ENCODE data around the gene HSD17B7.
A peak's percentile ranks its signal among the peaks of the same experiment; 100 is the strongest.
"Not testable (repeated sequence)": the region's sequence is repeated elsewhere in the genome, so short reads cannot be mapped to it uniquely, and the experiment has no call there.

The HSD17B7 gene, protein sequence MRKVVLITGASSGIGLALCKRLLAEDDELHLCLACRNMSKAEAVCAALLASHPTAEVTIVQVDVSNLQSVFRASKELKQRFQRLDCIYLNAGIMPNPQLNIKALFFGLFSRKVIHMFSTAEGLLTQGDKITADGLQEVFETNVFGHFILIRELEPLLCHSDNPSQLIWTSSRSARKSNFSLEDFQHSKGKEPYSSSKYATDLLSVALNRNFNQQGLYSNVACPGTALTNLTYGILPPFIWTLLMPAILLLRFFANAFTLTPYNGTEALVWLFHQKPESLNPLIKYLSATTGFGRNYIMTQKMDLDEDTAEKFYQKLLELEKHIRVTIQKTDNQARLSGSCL

DNA sequence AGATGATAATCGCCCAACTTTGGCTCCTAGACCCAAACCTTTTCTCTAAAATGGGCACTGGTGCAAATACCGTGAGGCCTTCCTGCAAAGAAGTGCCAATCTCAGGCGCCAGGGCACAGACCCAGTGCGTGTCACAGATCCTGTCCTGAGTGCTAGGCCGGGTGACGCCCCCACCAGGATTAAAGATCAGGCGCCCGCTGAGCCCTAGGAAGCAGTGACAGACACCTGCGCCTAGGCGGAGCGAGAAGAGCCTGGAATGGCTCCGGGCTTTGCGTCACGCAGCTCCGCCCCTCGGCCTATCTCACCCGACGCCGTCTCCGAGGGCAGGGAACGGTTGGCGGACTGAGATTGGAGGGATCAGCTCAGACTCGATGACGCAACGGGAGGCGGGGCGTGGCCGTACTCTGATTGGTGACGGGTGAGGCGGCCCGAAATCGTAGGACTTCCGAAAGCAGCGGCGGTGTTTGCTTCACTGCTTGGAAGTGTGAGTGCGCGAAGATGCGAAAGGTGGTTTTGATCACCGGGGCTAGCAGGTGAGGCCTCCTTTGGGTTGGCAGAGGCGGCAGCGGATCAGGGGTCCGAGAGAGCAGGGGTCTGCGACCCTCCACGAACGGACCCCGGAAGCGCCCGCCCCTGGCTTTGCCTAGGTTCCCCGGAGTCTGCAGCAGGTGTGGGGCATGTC is at the start of gene HSD17B7:
Gene HSD17B7, plus strand, starts transcription at position 400 of the 682 bp plus-strand sequence. Its CDS starts 99 bp downstream, at position 499.
- DNase-seq = peak; percentile 33 to 61

DNA sequence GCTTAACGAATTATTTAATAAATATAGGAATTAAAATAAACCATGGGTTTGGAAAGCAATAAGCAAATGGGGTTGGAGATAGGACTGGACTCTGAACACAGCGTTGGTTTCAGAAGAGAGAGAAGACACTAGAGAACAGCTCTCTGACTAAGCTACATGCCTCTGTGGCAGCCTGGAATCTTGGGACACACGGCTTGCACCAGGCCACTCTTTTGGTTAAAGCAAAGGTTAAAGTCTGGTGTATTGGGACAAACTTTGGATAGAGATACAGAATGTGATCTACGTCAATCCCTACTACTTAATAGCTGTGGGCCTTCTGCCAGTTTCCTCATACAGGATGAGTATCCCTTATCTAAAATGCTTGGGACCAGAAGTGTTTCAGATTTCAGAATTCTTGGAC is 49.7 kb upstream of the HSD17B7 start:
- no peak for DNase-seq

DNA sequence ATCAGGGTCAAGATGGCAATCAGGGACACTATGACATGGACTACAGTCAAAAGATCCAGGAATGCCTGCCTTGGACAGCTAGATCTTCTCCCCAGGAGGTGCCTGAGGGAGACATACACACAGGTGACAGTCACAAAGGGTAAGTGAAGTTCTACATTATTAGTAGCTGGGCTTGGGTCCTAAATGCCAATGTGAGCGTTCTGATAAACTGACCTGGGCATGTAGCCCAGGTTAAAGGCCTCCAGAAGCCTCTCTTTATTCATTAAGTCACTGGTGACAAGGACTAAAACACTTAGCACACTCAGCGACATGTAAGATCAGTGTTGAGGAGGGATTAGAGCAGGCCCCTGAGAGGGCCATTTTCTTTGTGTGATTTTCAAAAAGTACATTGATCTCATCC is 48.9 kb upstream of the HSD17B7 start:
- no peak for DNase-seq

DNA sequence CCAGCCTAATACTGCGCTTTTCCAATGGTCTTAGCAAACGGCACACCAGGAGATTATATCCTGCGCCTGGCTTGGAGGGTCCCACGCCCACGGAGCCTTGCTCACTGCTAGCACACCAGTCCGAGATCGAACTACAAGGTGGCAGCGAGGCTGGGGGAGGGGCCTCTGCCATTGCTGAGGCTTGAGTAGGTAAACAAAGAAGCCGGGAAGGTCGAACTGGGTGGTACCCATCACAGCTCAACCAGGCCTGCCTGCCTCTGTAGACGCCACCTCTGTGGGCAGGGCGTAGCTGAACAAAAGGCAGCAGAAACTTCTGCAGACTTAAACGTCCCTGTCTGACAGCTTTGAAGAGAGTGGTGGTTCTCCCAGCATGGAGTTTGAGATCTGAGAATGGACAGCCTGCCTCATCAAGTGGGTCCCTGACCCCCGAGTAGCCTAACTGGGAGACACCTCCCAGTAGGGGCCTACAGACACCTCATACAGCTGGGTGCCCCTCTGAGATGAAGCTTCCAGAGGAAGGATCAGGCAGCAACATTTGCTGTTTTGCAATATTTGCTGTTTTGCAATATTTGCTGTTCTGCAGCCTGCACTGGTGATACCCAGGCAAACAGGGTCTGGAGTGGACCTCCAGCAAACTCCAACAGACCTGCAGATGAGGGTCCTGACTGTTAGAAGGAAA is 44.1 kb upstream of the HSD17B7 start:
- not testable (repeated sequence) for DNase-seq

DNA sequence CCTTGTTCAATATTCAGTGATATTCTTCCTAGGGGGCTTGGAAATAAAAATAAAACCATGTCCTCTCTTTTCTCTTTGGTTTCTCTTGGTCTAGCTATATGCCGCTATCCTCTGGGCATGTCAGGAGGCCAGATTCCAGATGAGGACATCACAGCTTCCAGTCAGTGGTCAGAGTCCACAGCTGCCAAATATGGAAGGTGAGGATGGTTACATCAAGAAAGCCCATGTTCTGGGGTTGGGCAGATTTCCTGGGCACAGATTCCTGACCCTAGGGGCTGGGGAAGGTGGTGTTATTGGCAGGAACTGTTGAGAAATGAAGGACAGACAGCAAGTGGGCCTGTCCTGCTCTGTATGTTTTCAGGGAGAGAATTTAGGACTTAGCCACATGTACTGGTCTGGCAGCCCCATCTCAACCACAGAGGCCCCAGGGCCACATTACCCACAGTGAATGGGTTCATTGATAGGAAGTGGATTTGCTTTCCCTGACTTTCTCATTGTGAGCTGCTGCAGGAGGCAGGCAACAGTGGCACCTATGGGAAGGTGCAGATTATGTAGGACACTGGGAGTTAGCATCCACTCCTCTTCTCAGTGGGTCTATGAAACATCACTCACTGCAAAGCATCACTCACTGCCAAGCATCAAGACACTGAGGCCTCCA is 37.4 kb upstream of the HSD17B7 start:
- no peak for DNase-seq

DNA sequence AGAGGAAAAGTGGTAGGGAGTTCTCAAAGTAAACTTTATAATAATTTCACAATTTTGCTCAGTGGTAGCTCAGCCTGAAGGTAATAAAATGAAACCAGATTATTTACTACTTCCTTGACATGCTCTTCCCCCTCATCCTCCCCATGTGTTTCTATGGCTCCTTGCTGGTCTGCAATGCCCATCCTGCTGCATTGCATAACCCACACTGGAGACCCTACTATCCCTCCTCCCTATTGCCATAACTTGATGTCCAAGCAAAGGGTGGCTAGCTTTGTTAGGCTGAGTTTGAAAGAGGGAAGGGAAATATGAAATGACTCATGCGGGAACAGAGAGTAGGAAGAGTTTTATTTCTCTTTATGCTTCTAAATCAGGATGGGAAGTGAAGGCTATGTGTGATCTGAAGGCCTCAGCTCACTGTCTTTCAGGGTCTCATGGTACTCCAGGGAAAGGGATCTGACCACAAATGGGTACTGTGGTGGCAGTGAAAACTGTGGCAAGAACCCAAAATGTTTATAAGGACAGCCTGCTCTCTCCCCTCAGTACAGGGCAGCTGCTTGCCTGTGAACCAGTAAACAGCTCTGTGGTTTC is 36.4 kb upstream of the HSD17B7 start:
- no peak for DNase-seq

DNA sequence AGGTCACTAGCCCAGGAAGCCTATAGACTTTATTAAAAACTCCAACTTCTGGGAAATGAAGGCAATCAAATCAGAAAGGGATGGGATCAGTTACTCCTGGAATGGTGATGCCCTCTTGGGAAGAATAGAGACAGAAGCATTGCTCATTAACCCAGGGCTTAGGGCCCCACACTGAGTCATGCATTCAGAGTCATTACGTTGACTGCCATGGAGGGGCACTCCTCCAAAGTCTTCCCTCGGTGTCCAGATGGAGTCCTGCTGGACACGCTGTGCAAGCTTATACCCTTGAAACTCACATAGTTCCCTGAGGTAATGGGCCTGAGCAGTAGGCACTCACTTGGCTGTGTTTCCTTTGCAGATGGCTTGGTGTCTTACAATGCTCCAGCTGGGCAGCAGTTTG is 35.2 kb upstream of the HSD17B7 start:
- DNase-seq = no peak

DNA sequence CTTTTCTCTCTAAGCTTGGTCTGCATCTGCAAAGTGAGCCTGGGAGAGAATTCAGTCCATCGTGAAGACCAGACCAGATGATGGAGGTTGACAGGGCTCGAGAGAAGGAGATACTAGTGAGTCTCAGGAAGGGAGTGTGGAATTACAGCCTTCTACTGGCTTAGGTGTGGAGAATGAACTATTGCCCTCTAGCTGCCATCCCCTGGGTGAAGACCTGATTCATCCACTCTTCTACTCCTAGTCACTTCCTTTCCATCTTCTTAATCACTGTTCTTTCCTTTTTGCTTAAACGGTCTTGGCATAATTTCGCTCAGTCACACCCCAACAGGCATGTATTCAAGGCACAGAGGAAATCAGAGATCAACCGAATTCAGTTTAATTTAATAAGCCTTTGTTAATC is 34.0 kb upstream of the HSD17B7 start:
- peak in 1 of 2 experiments; percentile 17 for DNase-seq

DNA sequence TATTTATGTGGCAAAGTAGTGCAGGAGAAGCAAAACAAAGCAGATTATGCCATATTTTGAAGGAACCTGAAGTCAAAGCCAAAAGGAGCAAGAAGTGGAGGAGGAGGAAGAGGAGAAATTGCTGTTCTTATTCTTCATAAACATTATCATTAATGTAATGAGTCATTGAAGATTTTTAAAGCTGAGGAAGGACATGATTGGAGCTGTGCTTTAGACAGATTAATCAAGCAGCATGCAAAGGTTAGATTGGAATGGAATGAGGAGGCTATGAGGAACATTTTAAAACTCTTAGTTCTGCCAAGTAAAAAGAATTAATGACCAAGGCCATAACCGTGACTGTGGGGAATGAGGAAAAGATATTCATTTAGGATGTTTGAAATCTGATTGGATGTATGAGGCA is 33.0 kb upstream of the HSD17B7 start:
- no peak for DNase-seq

DNA sequence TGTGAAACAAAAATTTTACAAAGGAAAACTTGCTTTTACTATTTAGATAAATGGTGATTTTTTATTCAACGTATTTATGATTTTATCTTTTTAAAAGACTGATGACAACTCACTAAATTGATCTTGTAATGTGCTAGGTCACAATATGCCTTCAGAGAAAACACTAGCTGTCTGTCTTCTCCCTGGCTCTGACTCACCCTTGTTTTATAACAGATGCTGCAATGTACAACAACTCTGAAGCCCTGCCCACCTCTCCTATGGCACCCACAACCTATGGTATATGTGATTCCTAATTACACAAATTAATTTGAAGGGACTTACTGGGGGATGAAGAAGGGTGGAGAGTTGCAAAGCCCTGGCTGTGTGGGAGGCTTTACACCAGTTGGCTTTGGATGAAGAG is 24.7 kb upstream of the HSD17B7 start:
- no peak for DNase-seq

DNA sequence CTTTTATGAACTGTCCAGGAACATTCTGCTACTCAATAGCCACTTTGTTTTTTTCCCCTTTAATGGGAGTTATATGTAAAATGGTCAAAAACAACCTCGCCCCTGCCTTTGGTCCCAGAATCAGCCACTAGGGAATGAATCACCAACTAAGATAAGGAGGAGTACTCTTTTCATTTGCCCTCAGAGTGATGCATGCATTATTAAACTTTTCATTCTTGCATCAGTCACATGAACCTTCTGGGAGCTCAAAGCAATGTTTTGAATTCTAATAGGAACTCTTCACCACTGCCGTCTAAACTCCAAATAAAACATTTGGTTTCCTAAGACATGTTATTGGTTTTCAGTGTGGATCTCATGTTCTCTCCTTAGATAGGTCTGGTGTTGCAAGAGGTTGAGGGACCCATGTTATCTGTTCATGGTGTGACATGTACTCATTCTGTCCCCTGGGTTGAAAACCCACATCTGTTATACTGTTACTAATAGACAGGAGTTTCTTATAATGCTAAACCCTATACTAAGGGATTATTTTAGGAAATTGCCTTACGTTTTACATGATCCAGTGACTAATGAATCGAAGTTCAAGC is 17.8 kb upstream of the HSD17B7 start:
- no peak for DNase-seq

DNA sequence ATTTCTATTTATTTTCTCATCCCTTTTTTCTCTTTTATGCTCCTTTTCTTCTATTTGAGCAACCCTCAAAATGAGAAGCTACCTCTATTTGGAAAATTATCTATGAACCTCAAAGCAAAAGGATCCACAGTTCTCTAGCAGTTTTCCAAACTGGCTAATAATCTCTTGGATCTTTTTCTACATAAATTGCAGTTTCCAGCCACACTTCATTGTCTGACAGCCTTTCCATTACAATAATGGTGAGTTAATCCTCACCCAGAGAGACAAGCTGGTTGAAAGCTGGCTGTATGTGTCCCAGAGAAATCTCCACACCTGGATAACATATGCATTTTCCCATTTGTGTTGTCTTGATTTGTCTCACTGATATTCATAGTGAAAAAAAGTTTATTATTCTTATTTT is 16.5 kb upstream of the HSD17B7 start:
- no peak for DNase-seq

DNA sequence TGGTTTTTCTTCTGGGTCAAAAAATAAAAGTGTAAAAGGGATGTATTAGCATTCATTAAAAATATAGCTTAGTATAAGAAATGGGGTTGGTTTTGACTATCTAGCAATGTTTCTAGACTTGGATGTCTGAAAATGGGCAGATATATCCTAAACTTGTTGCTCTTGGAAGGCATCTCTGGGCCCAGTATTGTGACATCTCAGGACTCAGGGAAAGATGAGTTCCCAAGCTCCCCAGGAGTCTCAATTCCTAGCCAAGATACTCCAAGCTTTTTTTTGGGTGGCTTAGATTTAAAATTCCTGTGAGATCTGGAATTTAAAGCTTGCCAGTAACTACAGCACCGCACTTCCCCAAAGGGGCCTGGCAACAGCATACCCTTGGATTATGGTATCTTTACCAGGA is 11.5 kb upstream of the HSD17B7 start:
- DNase-seq = no peak

DNA sequence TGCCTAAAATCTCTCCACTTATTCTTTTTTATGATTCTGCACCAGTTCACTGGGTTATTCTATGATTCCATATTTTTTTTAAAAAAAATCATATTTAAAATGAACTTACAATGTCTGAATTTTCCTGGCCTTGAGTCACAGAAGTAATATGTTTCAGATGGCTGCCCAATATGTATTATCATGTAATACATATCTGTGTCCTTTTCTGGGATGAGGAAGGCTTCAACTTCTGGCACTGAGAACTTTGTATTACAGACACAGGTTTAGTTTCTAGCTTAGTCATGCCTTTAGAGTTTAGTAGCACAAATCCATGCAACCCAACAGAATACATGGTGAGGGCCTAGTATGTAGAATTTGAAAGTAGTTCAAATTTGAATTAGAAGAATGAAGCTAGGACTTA is 7.8 kb upstream of the HSD17B7 start:
- no peak for DNase-seq

DNA sequence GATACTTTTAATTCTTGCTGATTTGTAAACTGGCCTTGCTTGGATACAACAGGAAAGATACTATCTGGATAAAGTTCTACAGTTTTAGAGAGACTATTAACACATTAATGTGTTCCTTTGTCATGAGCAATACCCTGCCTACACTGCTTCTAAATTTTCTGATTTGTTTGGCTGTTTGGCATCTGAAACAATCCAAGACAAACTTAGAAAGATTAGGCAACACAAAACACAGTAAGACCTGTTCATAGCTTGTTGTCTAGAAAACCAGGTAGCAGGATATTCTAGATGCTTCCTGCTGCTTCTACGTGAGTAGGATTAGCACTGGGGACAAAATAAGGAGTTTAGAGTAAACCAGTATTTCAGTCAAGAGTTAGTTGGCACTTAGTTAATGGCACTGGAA is 5.6 kb upstream of the HSD17B7 start:
- not testable (repeated sequence) for DNase-seq

DNA sequence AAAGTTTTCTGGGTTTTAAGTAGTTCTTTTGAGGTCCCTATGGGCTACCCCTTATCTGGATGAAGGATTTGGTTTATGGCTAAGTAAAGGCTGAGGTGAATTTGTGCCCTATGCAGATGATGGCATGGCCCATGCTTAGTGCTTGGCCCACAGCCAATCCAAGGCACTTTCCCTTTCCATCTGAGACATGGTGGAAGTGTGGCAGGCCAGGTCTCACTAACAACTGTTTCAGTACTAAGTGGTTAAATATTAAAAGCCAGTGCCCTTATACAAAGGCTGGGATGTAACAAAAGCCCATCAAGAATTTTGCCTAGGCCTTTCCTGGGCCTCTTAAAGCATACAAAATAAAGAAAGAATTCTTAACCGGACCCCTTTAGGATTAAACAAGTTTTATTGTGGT is 1.7 kb upstream of the HSD17B7 start:
- not testable (repeated sequence) for DNase-seq

DNA sequence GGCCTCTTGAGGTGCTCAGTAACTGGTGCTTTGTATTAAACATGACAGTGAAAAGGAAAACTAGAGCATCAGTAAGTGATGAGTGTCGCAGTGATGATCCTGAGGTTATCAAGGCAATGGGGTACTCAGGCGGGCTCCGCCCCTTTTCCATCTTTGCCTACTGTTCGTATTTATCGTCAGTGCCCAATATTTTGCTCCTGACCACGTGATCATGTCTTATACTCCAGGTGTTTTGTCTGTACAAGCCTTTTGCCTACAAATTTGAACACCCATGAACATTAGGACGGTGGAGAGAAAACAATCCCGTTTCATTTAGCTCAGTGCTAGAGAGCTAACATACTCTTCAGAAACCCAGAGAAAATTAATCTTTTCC is 469 bp downstream of the HSD17B7 start:
- peak in 1 of 2 experiments; percentile 8 for DNase-seq

DNA sequence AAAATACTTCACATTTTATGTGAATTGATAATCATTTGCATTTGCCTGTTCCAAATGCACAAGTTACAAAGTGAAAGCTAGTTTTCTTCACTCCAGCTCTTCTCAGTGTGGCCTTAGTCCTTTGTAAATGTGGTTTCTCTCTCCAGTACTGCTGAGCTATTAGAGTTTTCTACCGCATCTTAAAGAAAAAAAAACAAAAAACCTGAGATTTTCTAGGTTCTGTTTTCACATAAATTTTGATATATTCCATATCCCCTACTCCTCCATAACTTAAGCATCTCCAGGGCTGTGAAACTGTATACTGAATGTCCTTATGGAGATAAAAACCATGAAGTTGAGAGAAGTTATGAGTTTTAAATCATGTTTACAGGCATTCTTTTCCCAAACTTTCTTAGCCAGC is 3.8 kb downstream of the HSD17B7 start:
- not testable (repeated sequence) for DNase-seq

DNA sequence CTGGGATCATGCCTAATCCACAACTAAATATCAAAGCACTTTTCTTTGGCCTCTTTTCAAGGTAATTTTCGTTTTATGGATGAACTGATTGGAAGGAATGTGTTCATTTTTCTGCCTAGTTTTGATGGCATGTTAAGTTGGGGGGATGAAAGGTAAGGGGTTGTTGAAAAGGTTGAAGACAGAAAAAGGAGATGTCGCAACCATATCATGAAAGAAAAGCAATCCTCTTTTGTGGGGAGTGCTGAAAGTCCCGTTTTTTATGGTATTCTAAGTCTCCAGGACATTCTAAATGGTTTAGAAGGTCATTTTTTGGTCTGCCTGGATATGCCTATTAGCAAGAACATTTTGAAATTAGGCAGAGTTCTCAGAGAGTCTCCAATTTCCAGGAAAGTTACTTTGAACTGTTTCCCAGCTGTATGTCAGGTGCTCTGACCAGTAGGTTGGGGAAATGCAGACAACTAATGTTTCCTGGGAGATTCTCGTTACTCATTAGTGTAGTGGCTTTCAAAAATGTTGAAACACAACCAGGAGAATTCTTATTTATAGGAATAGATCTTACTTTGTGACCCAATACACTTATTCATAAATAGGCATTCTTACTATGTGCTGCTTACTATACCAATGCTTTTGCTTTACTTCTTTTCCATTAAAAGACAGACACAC is 6.2 kb downstream of the HSD17B7 start:
- DNase-seq = not testable (repeated sequence)

DNA sequence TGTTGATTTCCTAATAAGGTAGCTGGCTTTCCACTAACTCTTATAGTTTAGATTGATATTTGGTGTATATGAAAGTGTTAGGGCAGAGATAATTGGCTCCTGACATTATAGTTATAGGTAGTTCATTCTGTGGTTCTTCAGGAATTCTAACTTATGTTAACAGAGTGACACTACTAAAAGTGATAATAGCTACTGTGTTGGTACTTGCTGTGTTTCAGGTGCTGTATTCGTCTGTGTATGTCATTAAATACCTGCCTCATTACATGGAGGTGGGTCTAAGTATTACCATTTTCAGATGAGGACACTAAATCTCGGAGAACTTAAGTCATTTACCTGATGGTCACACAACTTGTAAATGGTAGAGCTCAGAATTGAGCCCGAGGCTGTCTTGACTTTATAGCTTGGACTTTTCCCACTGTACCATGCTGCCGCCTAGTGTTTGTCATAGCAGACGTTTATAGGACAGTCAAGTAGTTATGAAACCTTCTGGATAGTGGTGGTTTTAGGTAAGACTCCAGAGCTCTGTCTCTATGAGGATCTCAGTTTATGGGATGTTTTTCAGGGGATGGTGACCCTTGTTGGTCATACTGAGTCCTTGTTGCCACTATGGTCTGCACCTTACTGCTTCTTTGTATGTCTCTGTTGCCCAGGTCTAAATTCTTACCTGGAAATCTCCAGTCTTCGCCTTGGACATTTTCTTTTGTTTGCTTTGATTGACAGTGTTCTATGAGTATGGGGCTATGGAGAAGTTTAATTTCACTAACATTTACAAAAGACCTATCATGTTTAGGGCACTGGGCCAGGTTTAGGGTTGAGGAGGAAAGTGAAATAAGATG is 9.7 kb downstream of the HSD17B7 start:
- DNase-seq = peak in 1 of 2 experiments; percentile 52

DNA sequence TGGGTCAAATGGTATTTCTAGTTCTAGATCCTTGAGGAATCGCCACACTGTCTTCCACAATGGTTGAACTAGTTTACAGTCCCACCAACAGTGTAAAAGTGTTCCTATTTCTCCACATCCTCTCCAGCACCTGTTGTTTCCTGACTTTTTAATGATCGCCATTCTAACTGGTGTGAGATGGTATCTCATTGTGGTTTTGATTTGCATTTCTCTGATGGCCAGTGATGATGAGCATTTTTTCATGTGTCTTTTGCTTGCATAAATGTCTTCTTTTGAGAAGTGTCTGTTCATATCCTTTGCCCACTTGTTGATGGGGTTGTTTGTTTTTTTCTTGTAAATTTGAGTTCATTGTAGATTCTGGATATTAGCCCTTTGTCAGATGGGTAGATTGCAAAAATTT is 17.0 kb downstream of the HSD17B7 start:
- not testable (repeated sequence) for DNase-seq

Data from SW 1271 (cell line).